ENCODE data around the gene UGT8.
A peak's percentile ranks its signal among the peaks of the same experiment; 100 is the strongest.

The UGT8 gene

DNA sequence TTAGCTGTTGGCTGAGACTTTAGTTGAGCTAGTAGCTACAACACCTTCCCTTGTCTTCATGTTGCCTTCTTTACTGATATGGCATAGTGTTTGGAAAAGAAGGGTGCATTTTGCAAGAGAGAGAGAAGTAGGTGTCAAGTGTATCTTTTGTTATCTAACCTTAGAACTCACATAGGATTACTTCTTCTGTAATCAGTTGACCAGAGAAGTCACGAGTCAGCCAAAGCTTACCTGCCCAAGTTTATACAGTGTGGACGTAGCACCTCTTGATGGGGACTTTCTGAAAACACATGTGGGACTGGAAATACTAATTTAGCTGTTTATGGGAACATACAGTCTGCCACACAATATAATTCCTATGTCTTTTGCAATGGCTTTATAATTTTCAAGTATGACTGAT lies 56.0 kb downstream of the UGT8 start:
- Histone ChIP-seq H3K27me3 (ENCODE audit: low read depth, low read length) (no peaks in the 10 kb centered on the region), H3K4me1 (ENCODE audit: low read length) (no peaks in the 10 kb centered on the region), H3K36me3 (replicated peaks; ENCODE audit: low read depth, low read length) (no peaks in the 10 kb centered on the region), H3K27ac (ENCODE audit: low read length) (no peak overlapping the region), H4K20me1 (ENCODE audit: insufficient read depth, low read length) (peaks cover 46% of the 10 kb centered on the region), H3K79me2 (ENCODE audit: low read length) (peaks cover 54% of the 10 kb centered on the region), H3K9me3 (ENCODE audit: insufficient read depth, low read length) (no peaks in the 10 kb centered on the region), H3K9ac (ENCODE audit: low read length) (no peak overlapping the region), H2AFZ (ENCODE audit: low read depth, low read length) (no peak overlapping the region), H3K4me3 (ENCODE audit: low read length) (no peak overlapping the region), H3K4me2 (ENCODE audit: low read length) (no peak overlapping the region)
- no peak for TF ChIP-seq EZH2phosphoT487 (IDR thresholded peaks at IDR 0.05; ENCODE audit: low read depth)
- TF ChIP-seq, protein P1, sequence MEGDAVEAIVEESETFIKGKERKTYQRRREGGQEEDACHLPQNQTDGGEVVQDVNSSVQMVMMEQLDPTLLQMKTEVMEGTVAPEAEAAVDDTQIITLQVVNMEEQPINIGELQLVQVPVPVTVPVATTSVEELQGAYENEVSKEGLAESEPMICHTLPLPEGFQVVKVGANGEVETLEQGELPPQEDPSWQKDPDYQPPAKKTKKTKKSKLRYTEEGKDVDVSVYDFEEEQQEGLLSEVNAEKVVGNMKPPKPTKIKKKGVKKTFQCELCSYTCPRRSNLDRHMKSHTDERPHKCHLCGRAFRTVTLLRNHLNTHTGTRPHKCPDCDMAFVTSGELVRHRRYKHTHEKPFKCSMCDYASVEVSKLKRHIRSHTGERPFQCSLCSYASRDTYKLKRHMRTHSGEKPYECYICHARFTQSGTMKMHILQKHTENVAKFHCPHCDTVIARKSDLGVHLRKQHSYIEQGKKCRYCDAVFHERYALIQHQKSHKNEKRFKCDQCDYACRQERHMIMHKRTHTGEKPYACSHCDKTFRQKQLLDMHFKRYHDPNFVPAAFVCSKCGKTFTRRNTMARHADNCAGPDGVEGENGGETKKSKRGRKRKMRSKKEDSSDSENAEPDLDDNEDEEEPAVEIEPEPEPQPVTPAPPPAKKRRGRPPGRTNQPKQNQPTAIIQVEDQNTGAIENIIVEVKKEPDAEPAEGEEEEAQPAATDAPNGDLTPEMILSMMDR (IDR thresholded peaks at IDR 0.05; ENCODE audit: low read depth, low read length): no peak

DNA sequence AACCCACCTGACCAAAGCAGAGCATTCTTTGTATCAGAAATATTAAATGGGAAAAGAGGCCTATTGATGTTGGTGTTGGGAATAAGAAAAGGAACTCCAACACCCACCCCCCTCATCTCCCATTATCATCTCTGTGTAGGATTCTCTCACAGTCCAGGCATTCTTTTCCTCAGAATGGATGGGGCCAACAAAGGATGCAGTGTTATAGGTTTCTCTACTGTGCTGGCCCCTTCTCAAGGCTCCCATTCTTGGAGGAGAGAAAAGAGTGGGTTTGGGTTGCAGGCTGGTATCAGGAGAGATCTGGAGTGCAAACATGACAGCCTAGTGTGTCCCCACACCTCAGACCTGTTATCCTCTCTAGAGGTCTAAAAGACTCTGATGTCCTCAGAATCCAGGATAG lies 59.6 kb downstream of the UGT8 start:
- H3K27me3 ChIP-seq (ENCODE audit: low read depth, low read length): no peaks in the 10 kb centered on the region
- H3K27ac ChIP-seq (ENCODE audit: low read length): no peak overlapping the region
- H3K79me2 ChIP-seq (ENCODE audit: low read length): peaks cover 37% of the 10 kb centered on the region
- no peaks in the 10 kb centered on the region for H3K9me3 ChIP-seq (ENCODE audit: insufficient read depth, low read length)
- peaks cover 37% of the 10 kb centered on the region for H4K20me1 ChIP-seq (ENCODE audit: insufficient read depth, low read length)
- no peak overlapping the region for H2AFZ ChIP-seq (ENCODE audit: low read depth, low read length)
- no peaks in the 10 kb centered on the region for H3K4me1 ChIP-seq (ENCODE audit: low read length)
- H3K4me2 ChIP-seq (ENCODE audit: low read length): no peak overlapping the region
- H3K36me3 ChIP-seq (replicated peaks; ENCODE audit: low read depth, low read length): no peaks in the 10 kb centered on the region
- no peak overlapping the region for H3K4me3 ChIP-seq (ENCODE audit: low read length)
- no peak overlapping the region for H3K9ac ChIP-seq (ENCODE audit: low read length)
- TF ChIP-seq EZH2phosphoT487 (IDR thresholded peaks at IDR 0.05; ENCODE audit: low read depth): no peak
- TF ChIP-seq, protein P1 (IDR thresholded peaks at IDR 0.05; ENCODE audit: low read depth, low read length): no peak

DNA sequence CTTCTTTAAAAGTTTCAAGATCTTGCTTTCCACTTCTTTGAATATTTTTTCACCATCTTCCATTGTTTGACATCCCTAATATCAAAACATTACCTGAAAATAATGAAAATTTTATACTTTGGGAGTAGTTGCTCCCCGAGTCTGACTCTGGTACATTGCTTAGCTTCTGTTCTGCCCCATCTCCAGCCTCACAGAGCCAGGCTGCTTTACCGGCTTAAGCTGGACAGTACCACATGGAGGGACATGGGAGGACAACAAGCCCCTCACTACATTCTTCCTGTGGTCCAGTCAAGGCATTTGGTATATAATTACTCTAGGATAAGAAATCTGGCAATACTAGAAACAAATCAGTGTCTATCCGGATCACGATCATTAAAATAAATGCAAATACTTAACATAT lies 60.2 kb downstream of the UGT8 start:
- no peak overlapping the region for H3K4me3 ChIP-seq (ENCODE audit: low read length)
- no peaks in the 10 kb centered on the region for H3K4me1 ChIP-seq (ENCODE audit: low read length)
- no peaks in the 10 kb centered on the region for H3K27me3 ChIP-seq (ENCODE audit: low read depth, low read length)
- H3K9me3 ChIP-seq (ENCODE audit: insufficient read depth, low read length): no peaks in the 10 kb centered on the region
- no peak for TF ChIP-seq EZH2phosphoT487 (IDR thresholded peaks at IDR 0.05; ENCODE audit: low read depth)
- TF ChIP-seq, protein P1 (IDR thresholded peaks at IDR 0.05; ENCODE audit: low read depth, low read length): no peak
- H4K20me1 ChIP-seq (ENCODE audit: insufficient read depth, low read length): peaks cover 33% of the 10 kb centered on the region
- H3K27ac ChIP-seq (ENCODE audit: low read length): no peak overlapping the region
- H2AFZ ChIP-seq (ENCODE audit: low read depth, low read length): no peak overlapping the region
- H3K9ac ChIP-seq (ENCODE audit: low read length): no peak overlapping the region
- H3K36me3 ChIP-seq (replicated peaks; ENCODE audit: low read depth, low read length): no peaks in the 10 kb centered on the region
- H3K79me2 ChIP-seq (ENCODE audit: low read length): peaks cover 35% of the 10 kb centered on the region
- H3K4me2 ChIP-seq (ENCODE audit: low read length): no peak overlapping the region

DNA sequence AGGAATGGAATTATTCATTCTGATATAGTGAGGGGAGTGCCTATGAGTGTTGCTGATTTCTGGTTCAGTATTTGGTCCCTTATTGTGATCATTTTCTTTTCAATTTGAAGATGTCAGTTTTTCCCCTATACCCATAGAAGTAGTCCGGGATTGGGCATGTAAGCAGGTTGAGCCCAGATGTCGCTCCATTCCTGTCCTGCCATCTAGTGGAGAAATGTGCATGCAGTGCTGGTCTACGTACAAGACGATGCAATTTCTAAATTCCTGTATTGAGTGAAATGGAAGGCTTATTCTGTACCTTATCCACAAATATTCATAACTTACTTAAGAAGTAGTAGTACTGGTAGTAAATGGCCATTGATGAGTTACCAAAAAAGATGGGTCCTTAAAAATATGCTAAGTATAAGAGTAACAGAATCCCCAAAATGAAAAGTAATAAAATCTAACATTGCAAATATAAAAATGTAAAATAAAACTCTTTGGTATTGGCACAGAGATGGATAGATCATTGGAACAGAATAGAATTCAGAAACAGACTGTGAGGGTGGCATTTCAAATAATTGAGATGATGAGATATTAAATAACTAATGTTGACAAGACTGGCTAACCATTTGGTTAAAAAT lies 60.9 kb downstream of the UGT8 start:
- Histone ChIP-seq H4K20me1 (ENCODE audit: insufficient read depth, low read length) (peaks cover 30% of the 10 kb centered on the region), H3K4me1 (ENCODE audit: low read length) (no peaks in the 10 kb centered on the region), H3K4me3 (ENCODE audit: low read length) (no peak overlapping the region), H3K9me3 (ENCODE audit: insufficient read depth, low read length) (no peaks in the 10 kb centered on the region), H3K27me3 (ENCODE audit: low read depth, low read length) (no peaks in the 10 kb centered on the region), H3K36me3 (replicated peaks; ENCODE audit: low read depth, low read length) (peaks cover under 1% of the 10 kb centered on the region), H3K4me2 (ENCODE audit: low read length) (no peak overlapping the region), H2AFZ (ENCODE audit: low read depth, low read length) (no peak overlapping the region), H3K9ac (ENCODE audit: low read length) (no peak overlapping the region), H3K79me2 (ENCODE audit: low read length) (peaks cover 30% of the 10 kb centered on the region), H3K27ac (ENCODE audit: low read length) (no peak overlapping the region)
- TF ChIP-seq EZH2phosphoT487 (IDR thresholded peaks at IDR 0.05; ENCODE audit: low read depth): no peak
- TF ChIP-seq, protein P1 (IDR thresholded peaks at IDR 0.05; ENCODE audit: low read depth, low read length): peak; percentile 96
